Esophagus muscularis mucosa (tissue), 3 donors: ENCODE measurements around the gene MYCBPAP.

Experiments used
- POLR2AphosphoS5 ChIP-seq, 2 donors: sonication (generic); formaldehyde crosslinking; IDR thresholded peaks; one replicate each; pipeline ENCODE4 v1.6.1; 2017; ENCODE audit warnings: antibody characterized with exemption in 2 of 2
- TF ChIP-seq, protein P1 (sequence below), 3 experiments: fragments of 200-600 bp in 2 of 3; fragments of 450-650 bp in 1 of 3; sonication (generic) in 2 of 3; IDR thresholded peaks; one replicate each; pipeline ENCODE4 v1.5.1; 2017 to 2019; ENCODE audit warnings: antibody characterized with exemption in 3 of 3, mild to moderate bottlenecking in 2 of 3, moderate library complexity in 1 of 3

DNA sequence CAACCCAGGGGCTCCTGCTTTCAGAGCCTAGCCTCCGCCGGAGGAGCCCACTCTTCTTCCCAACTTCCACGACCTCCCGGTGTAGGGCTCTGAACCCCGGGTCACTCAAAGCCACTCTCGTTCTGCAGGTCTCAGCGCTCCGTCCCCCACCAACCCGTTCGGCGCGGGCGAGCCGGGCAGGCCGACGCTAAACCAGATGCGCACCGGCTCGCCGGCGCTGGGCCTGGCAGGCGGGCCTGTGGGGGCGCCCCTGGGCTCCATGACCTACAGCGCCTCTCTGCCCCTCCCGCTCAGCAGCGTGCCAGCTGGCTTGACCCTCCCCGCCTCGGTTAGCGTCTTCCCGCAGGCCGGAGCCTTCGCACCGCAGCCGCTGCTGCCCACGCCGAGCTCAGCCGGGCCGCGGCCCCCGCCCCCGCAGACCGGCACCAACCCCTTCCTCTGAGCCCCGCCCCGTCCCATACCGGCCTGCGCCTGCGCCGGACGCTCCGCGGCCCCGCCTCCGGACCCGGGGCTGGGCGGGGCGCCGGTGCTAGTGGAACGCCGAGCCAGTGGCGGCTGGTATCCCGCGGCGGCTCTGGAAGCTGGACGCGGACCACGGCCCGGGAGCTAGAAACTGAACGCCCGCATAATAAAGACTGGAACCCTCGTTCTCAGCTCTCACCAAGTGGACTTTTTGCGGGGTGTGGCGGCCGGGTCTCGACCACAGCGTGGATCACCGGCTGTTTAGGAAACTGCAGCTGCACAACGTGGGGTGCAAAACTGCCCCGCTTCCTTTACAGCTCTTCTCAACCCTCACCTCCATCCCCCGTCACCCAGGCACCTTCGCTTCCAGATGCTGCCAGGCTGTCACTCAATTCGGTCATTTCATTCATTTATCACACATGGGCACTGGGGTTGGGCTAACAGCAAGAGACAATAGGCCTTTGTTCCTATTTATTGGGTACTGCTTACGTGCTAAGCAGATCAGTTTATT, 33.8 kb downstream of the MYCBPAP start:
- TF ChIP-seq, protein P1, sequence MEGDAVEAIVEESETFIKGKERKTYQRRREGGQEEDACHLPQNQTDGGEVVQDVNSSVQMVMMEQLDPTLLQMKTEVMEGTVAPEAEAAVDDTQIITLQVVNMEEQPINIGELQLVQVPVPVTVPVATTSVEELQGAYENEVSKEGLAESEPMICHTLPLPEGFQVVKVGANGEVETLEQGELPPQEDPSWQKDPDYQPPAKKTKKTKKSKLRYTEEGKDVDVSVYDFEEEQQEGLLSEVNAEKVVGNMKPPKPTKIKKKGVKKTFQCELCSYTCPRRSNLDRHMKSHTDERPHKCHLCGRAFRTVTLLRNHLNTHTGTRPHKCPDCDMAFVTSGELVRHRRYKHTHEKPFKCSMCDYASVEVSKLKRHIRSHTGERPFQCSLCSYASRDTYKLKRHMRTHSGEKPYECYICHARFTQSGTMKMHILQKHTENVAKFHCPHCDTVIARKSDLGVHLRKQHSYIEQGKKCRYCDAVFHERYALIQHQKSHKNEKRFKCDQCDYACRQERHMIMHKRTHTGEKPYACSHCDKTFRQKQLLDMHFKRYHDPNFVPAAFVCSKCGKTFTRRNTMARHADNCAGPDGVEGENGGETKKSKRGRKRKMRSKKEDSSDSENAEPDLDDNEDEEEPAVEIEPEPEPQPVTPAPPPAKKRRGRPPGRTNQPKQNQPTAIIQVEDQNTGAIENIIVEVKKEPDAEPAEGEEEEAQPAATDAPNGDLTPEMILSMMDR (IDR thresholded peaks at IDR 0.05), result peak in 2 of 3 experiments; percentile 23 to 29
- TF ChIP-seq POLR2AphosphoS5 (IDR thresholded peaks at IDR 0.05), result peak; percentile 66 to 83
